Liver (tissue), 9 donors: Measurements from ENCODE around the gene ATP1B1. TPM values are rescaled to one million over a fixed set of nuclear protein-coding genes. Genes with fewer than 3 reads are reported as not detected.
"Not testable (repeated sequence)": the region's sequence is repeated elsewhere in the genome, so short reads cannot be mapped to it uniquely, and the experiment has no call there.

Source experiments
- DNase-seq: peaks from one replicate; pipeline ENCODE4 v3.0.0-alpha.2; 2017; ENCODE audit warnings: low spot score
- H3K27ac ChIP-seq, 2 donors: one replicate each; pipeline ENCODE4 v1.7.0; 2013; ENCODE audit warnings: inconsistent platforms in 2 of 2, low read length in 2 of 2, control low read depth in 1 of 2, low read depth in 1 of 2, mild to moderate bottlenecking in 1 of 2
- H3K27me3 ChIP-seq, 4 donors: one replicate each; pipeline versions ENCODE4 v1.6.1 to v1.7.0; 2013; ENCODE audit warnings: low read length in 3 of 4, inconsistent platforms in 1 of 4, mild to moderate bottlenecking in 1 of 4, moderate library complexity in 1 of 4; ENCODE audit not compliant: control insufficient read depth in 4 of 4, insufficient read depth in 4 of 4
- H3K36me3 ChIP-seq, 4 donors: one replicate each; pipeline versions ENCODE4 v1.6.1 to v1.7.0; 2013; ENCODE audit warnings: low read length in 3 of 4, mild to moderate bottlenecking in 3 of 4, low read depth in 1 of 4, moderate library complexity in 1 of 4; ENCODE audit not compliant: control insufficient read depth in 4 of 4, insufficient read depth in 3 of 4
- H3K4me1 ChIP-seq, 4 donors: one replicate each; pipeline versions ENCODE4 v1.6.1 to v1.7.0; 2013; ENCODE audit warnings: low read length in 3 of 4, mild to moderate bottlenecking in 3 of 4, moderate library complexity in 1 of 4; ENCODE audit not compliant: control insufficient read depth in 4 of 4, insufficient read depth in 4 of 4
- H3K4me3 ChIP-seq, 3 donors: one replicate each; pipeline versions ENCODE4 v1.6.1 to v1.7.0; 2013; ENCODE audit warnings: low read length in 3 of 3, control low read depth in 1 of 3, low read depth in 1 of 3, mild to moderate bottlenecking in 1 of 3
- H3K9ac ChIP-seq, 2 donors: one replicate each; pipeline ENCODE4 v1.7.0; 2013; ENCODE audit warnings: low read length in 2 of 2, mild to moderate bottlenecking in 2 of 2, moderate library complexity in 2 of 2, control low read depth in 1 of 2, low read depth in 1 of 2
- H3K9me3 ChIP-seq, 4 donors: one replicate each; pipeline versions ENCODE4 v1.6.1 to v1.7.0; 2013; ENCODE audit warnings: low read length in 3 of 4; ENCODE audit not compliant: control insufficient read depth in 4 of 4
- EGR1 ChIP-seq, 2 donors: IDR thresholded peaks; 2 replicates each; pipeline ENCODE4 v1.6.1; 2016 to 2018; ENCODE audit warnings: antibody characterized with exemption in 2 of 2, low read depth in 2 of 2
- FOXA1 ChIP-seq: IDR thresholded peaks from 2 replicates; pipeline ENCODE4 v1.6.1; 2016; ENCODE audit warnings: antibody characterized with exemption
- FOXA2 ChIP-seq: IDR thresholded peaks from 2 replicates; pipeline ENCODE4 v1.6.1; 2016; ENCODE audit warnings: antibody characterized with exemption
- GABPA ChIP-seq, 2 donors: IDR thresholded peaks in 1 of 2; conservative IDR thresholded peaks in 1 of 2; 2 replicates each; pipeline ENCODE4 v1.6.1; 2016; ENCODE audit warnings: antibody characterized with exemption in 2 of 2, mild to moderate bottlenecking in 1 of 2, moderate library complexity in 1 of 2
- HNF4A ChIP-seq, 2 donors: conservative IDR thresholded peaks; 2 replicates each; pipeline ENCODE4 v1.6.1; 2016; ENCODE audit warnings: antibody characterized with exemption in 2 of 2, mild to moderate bottlenecking in 2 of 2
- HNF4G ChIP-seq: IDR thresholded peaks from 2 replicates; pipeline ENCODE4 v1.6.1; 2016; ENCODE audit warnings: antibody characterized with exemption
- JUND ChIP-seq, 2 donors: IDR thresholded peaks; 2 replicates each; pipeline ENCODE4 v1.6.1; 2016; ENCODE audit warnings: antibody characterized with exemption in 2 of 2
- NR2F2 ChIP-seq: IDR thresholded peaks from 2 replicates; pipeline ENCODE4 v1.6.1; 2016; ENCODE audit warnings: antibody characterized with exemption
- RAD21 ChIP-seq, 2 donors: IDR thresholded peaks; 2 replicates each; pipeline ENCODE4 v1.6.1; 2016; ENCODE audit warnings: antibody characterized with exemption in 2 of 2, mild to moderate bottlenecking in 2 of 2
- RXRA ChIP-seq, 2 donors: IDR thresholded peaks; 2 replicates each; pipeline ENCODE4 v1.6.1; 2017 to 2018; ENCODE audit warnings: antibody characterized with exemption in 2 of 2, mild to moderate bottlenecking in 1 of 2
- SP1 ChIP-seq: IDR thresholded peaks from 2 replicates; pipeline ENCODE4 v1.6.1; 2018; ENCODE audit warnings: antibody characterized with exemption, mild to moderate bottlenecking
- TAF1 ChIP-seq: conservative IDR thresholded peaks from 2 replicates; pipeline ENCODE4 v1.6.1; 2016; ENCODE audit warnings: antibody characterized with exemption, mild to moderate bottlenecking
- YY1 ChIP-seq: IDR thresholded peaks from 2 replicates; pipeline ENCODE4 v1.6.1; 2016; ENCODE audit warnings: antibody characterized with exemption, mild to moderate bottlenecking
- WGBS: extraction: QIAGEN DNeasy Blood & Tissue Kit; methylation state at CpG from one replicate; pipeline ENCODE4 v1.1.7; 2013; 5-methylcytosine and 5-hydroxymethylcytosine counted together
- polyA plus RNA-seq, 2 donors: library from polyadenylated mRNA; stranded (reverse) in 1 of 2; unstranded in 1 of 2; fragments of 200-250 nt in 1 of 2; fragments of >200 nt in 1 of 2; fragmentation: Nextera tagmentation in 1 of 2; extraction: Ambion mirVana in 1 of 2; gene quantifications; one replicate each; pipeline versions ENCODE4 v1.2.1 to v1.2.3, GENCODE V29; 2013 to 2015
- total RNA-seq, 2 donors: library from RNA; depleted of rRNA; stranded (reverse); fragments of >200 nt; gene quantifications; one replicate each; pipeline ENCODE4 v1.2.3, GENCODE V29; 2014
- TF ChIP-seq, protein P1 (sequence below): IDR thresholded peaks from 2 replicates; pipeline ENCODE4 v1.6.1; 2016; ENCODE audit warnings: antibody characterized with exemption
- TF ChIP-seq, protein P2 (sequence below): IDR thresholded peaks from 2 replicates; pipeline ENCODE4 v1.6.1; 2016; ENCODE audit warnings: antibody characterized with exemption, mild to moderate bottlenecking
- TF ChIP-seq, protein P3 (sequence below): IDR thresholded peaks from 2 replicates; pipeline ENCODE4 v1.6.1; 2016; ENCODE audit warnings: antibody characterized with exemption
- TF ChIP-seq, protein P4 (sequence below): fragments of 150-350 bp; IDR thresholded peaks from 2 replicates; pipeline ENCODE4 v1.5.1; 2017; ENCODE audit warnings: improper control_type of control experiment, low read depth, low read length; ENCODE audit not compliant: missing input control
- donor health status: healthy.
- donor health status: healthy.
- donor health status: healthy.
- donor health status: healthy.
- donor health status: healthy.

The ATP1B1 gene
- total and polyA plus RNA-seq, 4 donors = 36.1 to 57.0 (median 46.5) TPM

DNA sequence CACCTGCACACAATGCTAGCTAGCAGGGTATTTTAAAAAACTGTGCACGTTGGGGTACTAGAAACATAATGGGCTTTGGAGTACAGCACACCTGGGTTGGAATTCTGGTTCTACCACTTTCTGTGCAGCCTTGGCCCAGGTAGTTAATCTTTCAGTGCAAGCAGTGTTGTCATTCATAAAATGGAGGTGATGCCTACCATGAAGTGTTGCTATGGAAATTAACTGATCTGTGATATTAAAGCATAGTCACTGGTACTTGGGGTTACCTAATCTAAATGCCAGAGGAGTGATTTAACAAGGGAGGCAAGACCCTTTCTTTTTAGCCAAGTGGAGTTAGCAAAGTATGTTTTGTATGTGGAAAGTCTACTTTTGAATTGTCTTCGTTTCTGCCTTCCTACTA, 18.0 kb downstream of the ATP1B1 start:
- H3K36me3 ChIP-seq = peaks cover 3 to 48% (median 44%) of the 10 kb centered on the region in 4 donors
- no peak overlapping the region for H3K27ac ChIP-seq
- peaks cover 0 to 8% (median 4%) of the 10 kb centered on the region in 4 donors for H3K4me1 ChIP-seq
- DNase-seq = no peak
- WGBS = 83% methylated on average over 2 of the region's 2 CpGs
- TF ChIP-seq RXRA (IDR thresholded peaks at IDR 0.05) (no peak), YY1 (no peak), GABPA (IDR thresholded peaks at IDR 0.05 in 1 of 2, conservative IDR thresholded peaks at IDR 0.05 in 1 of 2) (no peak), FOXA2 (no peak), NR2F2 (no peak)
- TF ChIP-seq, protein P1, sequence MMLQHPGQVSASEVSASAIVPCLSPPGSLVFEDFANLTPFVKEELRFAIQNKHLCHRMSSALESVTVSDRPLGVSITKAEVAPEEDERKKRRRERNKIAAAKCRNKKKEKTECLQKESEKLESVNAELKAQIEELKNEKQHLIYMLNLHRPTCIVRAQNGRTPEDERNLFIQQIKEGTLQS = no peak
- no peaks in the 10 kb centered on the region for H3K9me3 ChIP-seq
- H3K4me3 ChIP-seq = no peak overlapping the region
- H3K27me3 ChIP-seq = no peaks in the 10 kb centered on the region
- no peak overlapping the region for H3K9ac ChIP-seq

DNA sequence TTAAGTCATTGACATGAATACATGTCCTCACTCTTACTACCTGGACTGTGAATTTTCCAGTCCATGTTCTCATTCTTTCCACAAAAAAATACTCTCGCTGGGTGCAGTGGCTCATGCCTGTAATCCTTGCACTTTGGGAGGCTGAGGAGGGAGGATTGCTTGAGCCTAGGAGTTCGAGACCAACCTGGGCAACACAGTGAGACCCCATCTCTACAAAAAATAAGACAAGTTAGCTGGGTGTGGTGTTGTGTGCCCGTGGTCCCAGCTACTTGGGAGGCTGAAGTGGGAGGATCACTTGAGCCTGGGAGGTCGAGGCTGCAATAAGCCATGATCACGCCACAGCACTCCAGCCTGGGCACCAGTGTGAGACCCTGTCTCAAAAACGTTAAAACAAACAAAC, 19.1 kb downstream of the ATP1B1 start:
- H3K36me3 ChIP-seq = peaks cover 3 to 53% (median 47%) of the 10 kb centered on the region in 4 donors
- 86% methylated on average over 6 of the region's 6 CpGs for WGBS

DNA sequence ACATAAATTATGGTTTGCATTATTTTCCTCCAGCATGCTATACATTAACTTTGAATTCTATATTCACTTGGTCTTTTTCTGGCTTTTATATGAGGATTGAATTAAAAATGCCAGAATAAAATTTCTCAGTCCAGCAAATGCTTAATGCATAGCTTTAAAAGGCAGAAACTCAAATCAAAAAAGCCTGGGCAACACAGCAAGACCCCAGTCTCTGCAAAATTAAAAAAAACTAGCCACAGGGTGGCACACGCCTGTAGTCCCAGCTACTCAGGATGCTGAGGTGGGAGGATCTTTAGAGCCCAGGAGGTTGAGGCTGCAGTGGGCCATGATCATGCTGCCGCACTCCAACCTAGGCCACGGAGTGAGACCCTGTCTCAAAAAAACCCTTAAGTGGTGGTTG, 19.8 kb downstream of the ATP1B1 start:
- Histone ChIP-seq H3K9me3 (no peaks in the 10 kb centered on the region), H3K36me3 (peaks cover 8 to 57% (median 53%) of the 10 kb centered on the region in 4 donors), H3K9ac (no peak overlapping the region), H3K4me3 (no peak overlapping the region), H3K27ac (no peak overlapping the region), H3K27me3 (no peaks in the 10 kb centered on the region), H3K4me1 (peaks cover 0 to 6% (median 2%) of the 10 kb centered on the region in 4 donors)
- TF ChIP-seq, protein P2, sequence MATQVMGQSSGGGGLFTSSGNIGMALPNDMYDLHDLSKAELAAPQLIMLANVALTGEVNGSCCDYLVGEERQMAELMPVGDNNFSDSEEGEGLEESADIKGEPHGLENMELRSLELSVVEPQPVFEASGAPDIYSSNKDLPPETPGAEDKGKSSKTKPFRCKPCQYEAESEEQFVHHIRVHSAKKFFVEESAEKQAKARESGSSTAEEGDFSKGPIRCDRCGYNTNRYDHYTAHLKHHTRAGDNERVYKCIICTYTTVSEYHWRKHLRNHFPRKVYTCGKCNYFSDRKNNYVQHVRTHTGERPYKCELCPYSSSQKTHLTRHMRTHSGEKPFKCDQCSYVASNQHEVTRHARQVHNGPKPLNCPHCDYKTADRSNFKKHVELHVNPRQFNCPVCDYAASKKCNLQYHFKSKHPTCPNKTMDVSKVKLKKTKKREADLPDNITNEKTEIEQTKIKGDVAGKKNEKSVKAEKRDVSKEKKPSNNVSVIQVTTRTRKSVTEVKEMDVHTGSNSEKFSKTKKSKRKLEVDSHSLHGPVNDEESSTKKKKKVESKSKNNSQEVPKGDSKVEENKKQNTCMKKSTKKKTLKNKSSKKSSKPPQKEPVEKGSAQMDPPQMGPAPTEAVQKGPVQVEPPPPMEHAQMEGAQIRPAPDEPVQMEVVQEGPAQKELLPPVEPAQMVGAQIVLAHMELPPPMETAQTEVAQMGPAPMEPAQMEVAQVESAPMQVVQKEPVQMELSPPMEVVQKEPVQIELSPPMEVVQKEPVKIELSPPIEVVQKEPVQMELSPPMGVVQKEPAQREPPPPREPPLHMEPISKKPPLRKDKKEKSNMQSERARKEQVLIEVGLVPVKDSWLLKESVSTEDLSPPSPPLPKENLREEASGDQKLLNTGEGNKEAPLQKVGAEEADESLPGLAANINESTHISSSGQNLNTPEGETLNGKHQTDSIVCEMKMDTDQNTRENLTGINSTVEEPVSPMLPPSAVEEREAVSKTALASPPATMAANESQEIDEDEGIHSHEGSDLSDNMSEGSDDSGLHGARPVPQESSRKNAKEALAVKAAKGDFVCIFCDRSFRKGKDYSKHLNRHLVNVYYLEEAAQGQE = no peak
- TF ChIP-seq RAD21 (IDR thresholded peaks at IDR 0.05) (no peak), SP1 (no peak), YY1 (no peak), HNF4G (no peak), FOXA1 (no peak), NR2F2 (no peak), EGR1 (IDR thresholded peaks at IDR 0.05; ENCODE audit: low read depth in 2 of 2) (no peak), RXRA (IDR thresholded peaks at IDR 0.05) (no peak), GABPA (IDR thresholded peaks at IDR 0.05 in 1 of 2, conservative IDR thresholded peaks at IDR 0.05 in 1 of 2) (no peak), FOXA2 (no peak), HNF4A (conservative IDR thresholded peaks at IDR 0.05) (no peak), JUND (IDR thresholded peaks at IDR 0.05) (no peak), TAF1 (no peak)
- TF ChIP-seq, protein P1 = no peak
- TF ChIP-seq, protein P3, sequence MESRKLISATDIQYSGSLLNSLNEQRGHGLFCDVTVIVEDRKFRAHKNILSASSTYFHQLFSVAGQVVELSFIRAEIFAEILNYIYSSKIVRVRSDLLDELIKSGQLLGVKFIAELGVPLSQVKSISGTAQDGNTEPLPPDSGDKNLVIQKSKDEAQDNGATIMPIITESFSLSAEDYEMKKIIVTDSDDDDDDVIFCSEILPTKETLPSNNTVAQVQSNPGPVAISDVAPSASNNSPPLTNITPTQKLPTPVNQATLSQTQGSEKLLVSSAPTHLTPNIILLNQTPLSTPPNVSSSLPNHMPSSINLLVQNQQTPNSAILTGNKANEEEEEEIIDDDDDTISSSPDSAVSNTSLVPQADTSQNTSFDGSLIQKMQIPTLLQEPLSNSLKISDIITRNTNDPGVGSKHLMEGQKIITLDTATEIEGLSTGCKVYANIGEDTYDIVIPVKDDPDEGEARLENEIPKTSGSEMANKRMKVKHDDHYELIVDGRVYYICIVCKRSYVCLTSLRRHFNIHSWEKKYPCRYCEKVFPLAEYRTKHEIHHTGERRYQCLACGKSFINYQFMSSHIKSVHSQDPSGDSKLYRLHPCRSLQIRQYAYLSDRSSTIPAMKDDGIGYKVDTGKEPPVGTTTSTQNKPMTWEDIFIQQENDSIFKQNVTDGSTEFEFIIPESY = no peak
- TF ChIP-seq, protein P4, sequence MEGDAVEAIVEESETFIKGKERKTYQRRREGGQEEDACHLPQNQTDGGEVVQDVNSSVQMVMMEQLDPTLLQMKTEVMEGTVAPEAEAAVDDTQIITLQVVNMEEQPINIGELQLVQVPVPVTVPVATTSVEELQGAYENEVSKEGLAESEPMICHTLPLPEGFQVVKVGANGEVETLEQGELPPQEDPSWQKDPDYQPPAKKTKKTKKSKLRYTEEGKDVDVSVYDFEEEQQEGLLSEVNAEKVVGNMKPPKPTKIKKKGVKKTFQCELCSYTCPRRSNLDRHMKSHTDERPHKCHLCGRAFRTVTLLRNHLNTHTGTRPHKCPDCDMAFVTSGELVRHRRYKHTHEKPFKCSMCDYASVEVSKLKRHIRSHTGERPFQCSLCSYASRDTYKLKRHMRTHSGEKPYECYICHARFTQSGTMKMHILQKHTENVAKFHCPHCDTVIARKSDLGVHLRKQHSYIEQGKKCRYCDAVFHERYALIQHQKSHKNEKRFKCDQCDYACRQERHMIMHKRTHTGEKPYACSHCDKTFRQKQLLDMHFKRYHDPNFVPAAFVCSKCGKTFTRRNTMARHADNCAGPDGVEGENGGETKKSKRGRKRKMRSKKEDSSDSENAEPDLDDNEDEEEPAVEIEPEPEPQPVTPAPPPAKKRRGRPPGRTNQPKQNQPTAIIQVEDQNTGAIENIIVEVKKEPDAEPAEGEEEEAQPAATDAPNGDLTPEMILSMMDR = no peak
- no peak for DNase-seq
- 97% methylated on average over 3 of the region's 3 CpGs for WGBS

More for the DNA sequence above, 19.1 kb downstream of the ATP1B1 start:
- not testable (repeated sequence) for DNase-seq, H3K4me1 ChIP-seq, H3K4me3 ChIP-seq, H3K27me3 ChIP-seq, H3K27ac ChIP-seq, H3K9ac ChIP-seq, H3K9me3 ChIP-seq
